HG02885 (cell line): ENCODE measurements around the gene BGN.

ENCODE experiments used
- ATAC-seq: cut with Tn5 transposase; IDR thresholded peaks from one replicate; pipeline ENCODE4 v1.9.1; 2021; ENCODE audit warnings: mild to moderate bottlenecking; ENCODE audit not compliant: unreplicated experiment, poor library complexity

BGN gene

DNA sequence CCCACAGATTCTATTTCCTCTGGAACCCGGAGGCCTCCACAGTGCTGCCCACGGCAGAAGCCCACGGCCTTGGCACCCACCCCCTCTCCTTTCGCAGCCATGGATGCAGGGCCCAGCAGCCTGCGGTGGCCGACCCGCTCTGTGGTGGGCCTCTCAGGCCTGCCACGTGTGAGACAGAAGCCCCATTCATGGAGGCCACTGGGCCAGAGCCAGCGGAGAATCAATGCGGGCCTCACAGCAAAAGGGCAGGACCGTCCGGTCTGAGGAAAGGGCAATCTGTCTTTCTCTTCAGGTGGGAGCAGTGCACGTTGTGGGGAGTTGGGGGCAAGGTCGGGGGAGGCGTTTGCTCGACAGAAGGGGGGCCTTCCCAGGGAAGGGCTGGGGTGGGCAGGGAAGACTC, 16.0 kb upstream of the BGN start:
- no peak for ATAC-seq

DNA sequence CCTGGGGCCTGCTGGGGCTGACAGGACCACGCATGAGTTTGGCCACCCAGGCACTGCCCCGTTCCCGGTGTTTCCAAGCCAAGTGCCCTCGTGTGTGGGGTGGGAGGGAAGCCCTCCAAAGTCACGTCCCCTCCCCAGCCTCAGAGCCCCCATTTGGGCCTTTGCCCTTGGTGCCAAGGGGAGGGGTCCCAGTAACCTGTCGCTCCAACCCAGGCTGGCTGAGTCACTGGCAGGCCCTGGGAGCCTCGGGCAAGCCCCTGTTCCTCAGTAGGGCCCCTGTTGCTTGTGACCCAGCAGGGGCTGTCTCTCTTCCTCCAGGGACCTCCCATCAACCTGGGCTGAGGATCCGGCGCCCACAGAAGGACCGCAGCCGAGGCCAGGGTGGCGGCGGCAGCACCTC, 13.7 kb upstream of the BGN start:
- ATAC-seq: no peak

DNA sequence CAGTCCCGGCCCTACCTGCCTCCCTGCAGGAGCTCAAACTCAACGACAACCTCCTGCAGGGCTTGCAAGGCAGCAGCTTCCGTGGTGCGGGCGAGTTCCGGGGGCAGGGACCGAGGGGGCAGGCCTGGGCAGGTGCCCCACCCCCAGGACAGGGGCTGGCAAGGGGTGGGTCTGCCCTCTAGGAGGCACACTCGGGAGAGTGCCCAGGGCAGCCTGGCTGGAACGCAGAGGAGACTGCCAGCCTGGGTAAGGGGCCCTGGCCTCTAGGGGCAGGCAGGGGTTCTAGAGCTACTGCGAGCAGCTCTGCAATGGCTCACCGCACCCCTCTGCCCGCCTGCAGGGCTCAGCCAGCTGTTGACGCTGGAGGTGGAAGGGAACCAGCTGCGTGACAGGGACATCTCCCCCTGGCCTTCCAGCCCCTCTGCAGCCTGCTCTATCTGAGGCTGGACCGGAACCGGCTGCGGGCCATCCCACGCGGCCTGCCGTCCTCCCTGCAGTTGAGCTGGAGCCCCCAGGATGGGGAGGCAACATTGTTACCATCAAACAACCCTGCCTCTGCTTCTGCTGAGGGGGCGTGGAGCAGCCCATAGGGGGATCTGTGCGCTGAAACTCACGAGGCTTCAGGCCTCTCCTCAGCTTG, 12.3 kb upstream of the BGN start:
- ATAC-seq: no peak

DNA sequence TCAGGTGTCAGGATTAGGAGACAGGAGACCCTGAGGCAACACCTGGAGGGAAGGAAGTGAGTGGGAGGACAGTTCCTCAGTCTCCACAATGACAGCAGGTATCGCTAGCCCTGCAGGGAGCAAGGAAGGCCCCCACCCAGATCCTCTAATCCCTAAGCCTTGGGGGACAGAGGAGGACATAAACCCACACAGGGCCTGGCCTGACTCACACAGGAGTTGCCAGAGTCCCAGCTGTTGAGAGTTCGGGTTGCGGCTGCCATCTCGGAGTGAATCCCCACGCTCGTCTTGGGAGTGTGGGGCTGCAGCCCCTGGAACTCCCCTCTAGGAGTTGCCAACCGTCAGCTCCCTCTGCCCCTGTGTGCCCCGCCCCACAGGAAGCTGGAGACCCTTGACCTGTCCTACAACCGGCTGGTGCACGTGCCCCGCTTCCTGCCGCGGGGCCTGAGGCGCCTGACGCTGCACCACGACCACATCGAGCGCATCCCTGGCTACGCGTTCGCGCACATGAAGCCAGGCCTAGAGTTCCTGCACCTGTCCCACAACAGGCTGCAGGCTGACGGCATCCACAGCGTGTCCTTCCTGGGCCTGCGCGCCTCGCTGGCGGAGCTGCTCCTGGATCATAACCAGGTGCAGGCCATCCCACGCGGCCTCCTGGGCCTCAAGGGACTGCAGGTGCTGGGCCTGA, 9.2 kb upstream of the BGN start:
- no peak for ATAC-seq

DNA sequence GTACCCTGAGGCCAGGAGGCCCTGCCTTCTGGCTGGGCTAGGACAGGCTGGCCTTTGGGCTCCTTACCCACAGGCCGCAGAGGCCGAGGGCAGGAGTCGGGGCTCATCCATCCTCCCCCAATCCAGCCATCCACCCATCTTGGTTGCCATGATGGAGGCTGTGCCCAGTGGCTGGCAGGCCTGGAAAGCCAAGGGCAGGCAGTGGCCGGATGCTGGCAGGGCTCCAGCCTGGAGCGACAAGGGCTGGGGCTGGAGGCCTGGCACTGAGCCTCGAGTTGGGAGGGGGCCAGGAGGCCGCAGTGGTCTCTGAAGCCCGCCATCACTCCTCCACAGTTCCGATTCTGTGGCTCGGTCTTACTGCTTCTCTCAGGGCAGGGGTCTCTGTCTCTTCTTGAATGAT, 8.6 kb upstream of the BGN start:
- no peak for ATAC-seq

DNA sequence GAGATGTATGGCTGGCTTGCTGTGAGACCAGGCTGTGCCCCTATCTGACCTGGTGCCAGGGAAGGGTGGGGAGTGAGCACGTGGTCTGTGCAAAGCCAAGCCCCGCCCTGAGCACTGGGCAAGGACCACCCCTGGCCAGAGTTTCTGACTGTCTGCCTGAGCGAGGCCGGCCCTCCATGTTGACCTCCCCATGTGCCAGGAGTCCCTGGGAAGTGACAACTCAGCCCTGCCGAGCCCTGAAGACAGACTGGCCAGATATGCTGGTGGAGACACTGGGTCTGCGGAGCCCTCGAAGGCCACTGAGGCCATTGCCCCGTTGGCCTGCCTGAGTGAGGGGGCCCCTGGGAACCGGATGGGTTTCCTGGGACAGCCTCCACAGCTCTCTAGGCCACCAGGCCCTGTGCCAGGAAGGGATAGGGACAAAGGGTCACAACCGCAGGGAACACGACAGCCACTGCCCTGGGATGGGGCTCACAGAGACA, 7.1 kb upstream of the BGN start:
- no peak for ATAC-seq

DNA sequence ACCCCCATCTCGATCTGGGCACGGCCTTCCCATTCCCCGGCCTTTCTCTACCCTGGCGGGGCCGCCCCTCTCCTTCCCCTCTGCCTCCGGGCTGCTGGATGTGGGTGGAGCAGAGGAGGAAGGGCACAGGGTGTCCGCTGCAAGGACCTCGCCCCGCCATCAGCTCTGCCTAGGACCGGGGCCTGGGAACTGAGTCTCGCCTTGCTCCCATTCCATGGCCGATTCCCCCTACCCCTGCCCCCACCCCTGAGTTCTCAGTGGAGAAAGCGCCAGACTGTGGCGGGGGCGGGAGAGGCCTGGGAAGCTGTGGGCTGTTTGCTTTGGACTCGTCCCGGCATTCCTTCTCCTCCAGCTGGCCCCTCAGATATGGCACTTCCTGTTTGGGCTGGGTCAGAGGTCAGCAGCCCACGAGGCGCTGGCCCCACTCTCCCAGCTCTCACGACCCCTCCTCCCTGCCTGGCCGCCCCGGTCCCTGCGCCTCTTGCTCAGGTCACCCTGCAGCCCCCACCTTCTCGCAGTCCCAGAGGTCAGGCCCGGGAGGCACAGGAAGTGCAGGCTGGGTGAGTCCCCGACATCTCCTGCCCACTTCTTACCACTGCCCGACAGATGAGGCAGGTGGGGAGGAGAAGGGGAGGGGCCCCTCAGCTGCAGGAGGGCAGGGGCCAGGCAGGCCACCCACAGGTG, 6.4 kb upstream of the BGN start:
- ATAC-seq: no peak

DNA sequence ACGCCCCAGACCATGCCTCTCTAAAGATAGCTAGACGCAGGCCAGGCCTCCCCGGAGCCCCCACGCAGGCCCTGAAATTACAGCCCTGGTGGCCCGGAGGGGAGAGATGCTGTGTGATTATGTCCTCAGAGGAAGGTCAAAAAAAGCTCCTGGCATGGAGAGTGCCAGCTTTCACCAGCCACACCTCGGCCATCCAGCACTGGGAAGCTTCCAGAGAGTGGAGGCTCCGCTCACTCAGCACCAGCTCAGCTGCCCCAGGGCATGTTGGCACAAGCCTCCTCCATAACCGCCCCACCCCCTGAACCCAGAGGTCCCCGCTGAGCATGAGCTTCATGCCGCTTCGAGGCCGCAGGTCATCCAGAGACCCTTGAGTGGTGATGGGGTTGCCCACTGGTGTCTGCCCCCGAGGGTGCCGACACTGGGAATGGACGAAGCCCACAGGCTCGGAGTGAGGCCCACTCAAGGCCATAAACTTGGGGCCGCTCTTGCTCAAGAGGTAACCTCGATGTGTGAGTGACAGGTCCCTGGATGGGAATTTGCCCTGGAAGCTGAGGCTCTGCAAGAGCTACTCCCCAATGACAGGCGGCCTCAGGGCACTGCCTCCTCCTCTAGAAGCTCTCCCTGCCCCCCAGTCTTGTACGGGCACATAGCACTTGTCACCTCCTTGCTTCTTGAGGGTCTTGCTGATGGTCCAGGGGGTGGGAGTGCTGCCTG, 4.4 kb upstream of the BGN start:
- ATAC-seq: no peak

DNA sequence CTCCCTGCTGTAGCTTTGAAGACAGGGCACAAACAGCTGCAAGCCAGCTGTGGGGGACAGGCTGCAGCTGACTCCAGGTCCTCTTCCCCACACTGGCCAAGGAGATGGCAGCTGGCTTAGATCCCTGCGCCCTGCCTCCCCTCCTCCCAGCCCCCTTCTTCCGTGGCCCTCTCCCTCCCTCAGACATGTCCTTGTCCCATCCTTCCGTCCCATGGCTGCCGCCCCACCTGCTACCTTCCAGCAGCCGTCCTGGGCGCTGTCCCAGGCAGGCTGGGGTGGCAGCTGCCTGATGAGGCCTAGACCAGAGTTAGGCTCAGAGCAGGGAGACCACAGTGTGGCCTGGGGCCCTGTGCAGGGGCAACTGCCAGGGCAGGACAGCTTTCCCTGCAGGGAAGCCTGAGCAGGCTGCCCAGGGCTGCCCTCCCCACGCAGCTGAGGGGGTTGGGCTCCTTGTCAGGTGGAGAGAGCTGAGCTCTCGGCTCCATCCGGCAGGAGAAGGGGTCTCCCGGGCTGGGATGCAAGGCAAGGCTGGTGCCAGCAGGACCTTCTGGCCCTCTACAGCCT, 3.3 kb upstream of the BGN start:
- no peak for ATAC-seq

DNA sequence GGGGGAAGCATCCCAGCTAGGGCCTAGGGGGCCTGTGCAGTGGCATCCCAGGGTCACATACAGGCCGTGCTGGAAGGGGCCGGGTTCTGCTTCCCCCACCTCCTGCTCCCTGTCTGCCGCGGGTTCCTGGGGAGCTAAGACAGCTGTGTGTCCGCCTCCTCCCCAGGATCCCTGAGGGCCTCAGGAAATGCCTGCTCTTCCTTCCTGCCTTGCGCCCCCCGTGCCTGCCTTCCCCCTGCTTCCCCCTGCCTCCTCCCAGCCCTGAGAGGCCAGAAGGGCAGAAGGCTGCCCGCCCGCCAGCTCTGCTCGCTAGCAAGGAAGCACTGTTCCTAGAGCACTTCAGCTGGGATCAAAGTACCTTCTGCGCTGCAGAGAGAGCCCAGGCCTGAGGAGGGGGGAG, 2.9 kb upstream of the BGN start:
- no peak for ATAC-seq

DNA sequence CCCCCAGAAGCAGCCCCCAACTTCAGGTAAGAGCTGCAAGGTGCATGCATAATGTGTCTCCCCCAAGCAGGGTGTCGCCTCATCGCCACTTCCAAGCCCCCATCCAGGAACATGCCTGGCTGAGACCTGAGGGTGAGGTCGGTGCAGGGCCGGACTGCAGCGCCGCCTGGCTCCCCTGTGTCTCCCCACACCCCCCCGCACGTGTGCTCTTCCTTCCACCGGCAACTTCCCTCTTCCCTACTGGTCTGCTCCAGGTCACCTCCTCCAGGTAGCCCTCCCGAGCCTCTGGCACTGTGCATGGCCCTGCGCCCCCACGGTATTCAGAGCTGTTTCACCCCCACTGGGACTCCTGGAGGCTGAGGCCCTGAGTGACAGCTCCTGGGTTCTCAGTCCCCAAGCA, 2.2 kb upstream of the BGN start:
- ATAC-seq: no peak

DNA sequence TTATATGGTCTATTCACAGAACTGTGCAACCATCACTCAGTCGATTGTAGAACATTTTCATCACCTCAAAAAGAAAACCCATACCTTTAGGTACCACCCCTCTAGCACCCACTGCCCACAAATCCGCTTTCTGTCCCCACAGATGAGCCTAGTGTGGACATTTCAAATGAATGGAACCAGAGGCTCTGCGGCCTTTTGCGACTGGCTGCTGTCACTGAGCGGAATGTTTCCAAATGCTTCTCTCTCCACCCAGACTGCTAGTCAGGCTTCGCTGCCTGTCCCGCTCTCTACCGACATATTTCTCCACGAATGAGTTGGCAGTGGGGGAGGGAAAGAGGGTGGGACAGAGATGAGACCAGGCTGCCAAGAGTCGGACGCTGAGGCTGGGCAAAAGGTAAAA, 1.7 kb upstream of the BGN start:
- ATAC-seq: no peak

DNA sequence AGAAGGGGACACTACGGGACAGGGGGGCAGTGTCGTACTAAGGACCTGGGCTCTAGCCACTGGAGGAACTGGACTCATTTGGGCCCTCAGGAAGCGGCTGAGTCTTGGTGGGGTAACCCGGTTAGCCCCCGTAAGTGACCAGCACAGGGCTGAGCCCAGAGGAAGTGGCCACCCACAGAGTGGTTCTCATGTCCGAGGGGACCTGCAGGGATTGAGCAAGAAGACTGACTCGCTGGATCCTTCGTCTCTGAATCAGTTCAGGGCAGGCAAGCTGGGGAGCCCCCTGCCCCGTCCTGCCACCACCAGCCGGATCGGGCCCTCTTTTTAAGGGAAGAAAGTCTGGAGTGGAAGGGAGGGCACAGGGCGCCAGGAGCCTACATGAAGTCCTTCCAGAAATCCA, 719 bp upstream of the BGN start:
- ATAC-seq: no peak

DNA sequence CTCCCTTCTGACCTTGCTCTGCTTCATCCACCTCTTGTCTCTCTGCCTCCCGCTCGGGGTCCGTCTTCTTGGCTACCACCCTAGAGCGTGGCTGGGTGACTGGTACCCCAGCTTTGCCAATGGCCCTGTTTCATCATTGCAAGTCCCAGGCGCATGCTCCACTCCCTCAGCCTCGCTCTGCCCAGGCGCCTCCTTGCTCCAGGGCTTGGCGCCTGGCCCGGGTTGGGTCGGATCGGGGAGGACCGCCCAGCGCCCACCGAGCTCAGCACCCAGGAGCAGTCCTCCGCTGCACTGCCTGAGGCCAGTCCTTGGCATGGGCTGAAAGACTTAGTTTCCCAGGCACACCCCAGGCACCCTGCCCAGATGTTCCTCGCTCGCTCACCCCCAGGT, 577 bp downstream of the BGN start:
- ATAC-seq: no peak

DNA sequence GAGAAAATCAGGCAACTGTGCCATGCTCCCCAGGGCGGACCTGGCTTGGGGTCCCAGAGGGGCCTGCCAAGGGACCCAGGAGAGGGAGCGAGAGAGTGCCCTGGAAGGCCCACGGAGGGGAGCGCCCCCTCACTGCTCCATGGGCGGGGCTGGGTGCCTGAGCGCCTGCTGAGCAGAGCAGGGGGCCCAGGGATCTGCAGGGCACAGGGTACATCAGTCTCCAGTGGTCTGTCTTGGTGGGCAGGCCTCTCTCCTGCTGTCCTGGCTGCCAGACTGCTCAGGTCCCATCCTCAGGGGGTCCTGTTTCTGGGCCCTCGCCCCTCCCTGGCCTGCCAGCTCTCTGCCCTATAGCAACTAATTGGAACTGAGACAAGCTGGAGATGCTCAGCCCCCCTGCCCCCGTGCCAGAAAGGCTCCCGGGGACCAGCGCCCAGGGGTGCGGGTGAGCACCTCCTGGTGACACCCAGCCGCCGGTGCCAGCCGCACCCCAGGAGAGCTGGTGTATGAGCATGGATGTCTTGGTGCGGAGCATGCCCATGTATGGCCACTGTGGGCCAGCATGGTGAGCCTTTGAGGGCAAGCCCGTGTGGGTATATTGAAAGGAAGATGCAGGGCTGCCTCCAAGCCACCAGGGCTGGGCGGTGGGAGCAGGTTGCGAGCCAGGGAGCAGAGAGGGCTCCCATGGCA, 1.3 kb downstream of the BGN start:
- no peak for ATAC-seq

DNA sequence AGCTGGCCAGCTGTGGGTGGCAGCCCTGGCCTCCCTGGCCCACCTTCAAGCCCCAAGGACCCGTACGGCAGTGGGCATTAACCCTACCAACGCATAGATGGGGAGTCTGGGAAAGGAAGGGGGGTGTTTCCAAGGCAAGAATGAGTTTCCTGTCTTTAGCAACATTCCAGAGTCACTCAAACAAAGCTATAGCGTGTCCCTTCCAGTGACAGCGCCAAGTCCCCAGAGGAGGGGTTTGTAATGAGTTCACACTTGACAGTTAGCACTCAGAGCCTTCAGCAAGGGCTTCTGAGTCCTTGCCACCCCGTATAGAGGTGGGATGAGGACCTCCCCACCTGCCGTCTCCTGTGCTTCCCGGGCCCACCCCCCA, 1.8 kb downstream of the BGN start:
- ATAC-seq: no peak

DNA sequence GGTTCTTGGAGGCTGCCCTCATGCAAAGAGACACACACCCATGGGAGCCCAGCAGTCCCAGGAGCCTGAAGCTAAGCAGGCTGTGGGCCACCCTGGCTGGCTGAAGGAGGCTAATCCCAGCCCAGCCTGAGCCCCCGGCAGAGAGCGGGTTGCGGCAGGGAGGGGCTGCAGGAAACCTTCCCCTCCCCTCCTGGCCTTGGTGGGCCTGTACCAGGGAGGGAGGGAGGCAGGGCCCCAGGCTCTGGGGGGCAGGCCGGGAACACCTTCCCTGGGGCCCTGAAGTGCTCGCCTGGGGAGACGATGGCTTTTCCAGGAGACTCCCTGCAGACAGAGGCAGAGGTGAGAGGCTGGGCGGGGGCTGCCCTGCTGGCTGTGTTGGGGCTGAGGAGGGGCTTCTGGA, 3.7 kb downstream of the BGN start:
- no peak for ATAC-seq

DNA sequence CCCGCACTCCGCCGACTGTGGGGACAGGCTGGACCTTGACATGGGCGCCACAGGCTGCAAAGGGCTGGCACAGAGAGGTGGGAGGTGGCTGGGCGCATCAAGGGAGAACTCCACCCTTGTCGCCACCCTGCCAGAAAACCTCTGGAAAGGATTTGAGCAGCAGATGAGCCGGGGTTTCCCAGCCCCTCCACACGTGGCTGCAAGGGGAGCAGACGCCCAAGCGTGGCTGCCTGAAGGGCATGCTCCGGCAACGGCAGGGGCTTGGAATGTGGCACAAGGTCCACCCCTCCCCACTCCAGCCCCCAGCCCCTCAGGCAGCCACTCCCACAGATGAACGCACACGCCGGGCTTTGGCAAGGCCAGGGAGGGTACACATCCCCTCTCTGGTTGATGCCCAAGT, 4.6 kb downstream of the BGN start:
- no peak for ATAC-seq

DNA sequence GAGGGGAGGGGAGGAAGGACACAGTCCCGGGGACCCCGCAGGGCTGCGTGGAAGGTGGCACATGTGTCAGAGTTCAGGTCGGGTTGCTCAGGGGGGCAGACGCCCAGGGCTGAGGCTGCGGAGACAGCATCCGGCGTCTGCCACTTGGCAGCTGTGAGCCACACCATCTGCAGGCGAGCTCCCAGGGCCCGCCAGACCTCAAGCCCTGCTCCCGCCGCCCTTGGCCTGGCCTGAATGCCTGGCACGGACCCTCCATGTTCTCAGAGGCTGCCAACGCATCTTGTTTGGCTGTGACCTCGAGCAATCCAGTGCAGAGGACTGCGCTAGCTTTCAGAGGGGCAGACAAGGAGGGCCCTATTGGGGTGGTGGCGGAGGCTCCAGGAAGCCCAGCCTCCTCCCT, 5.1 kb downstream of the BGN start:
- no peak for ATAC-seq

DNA sequence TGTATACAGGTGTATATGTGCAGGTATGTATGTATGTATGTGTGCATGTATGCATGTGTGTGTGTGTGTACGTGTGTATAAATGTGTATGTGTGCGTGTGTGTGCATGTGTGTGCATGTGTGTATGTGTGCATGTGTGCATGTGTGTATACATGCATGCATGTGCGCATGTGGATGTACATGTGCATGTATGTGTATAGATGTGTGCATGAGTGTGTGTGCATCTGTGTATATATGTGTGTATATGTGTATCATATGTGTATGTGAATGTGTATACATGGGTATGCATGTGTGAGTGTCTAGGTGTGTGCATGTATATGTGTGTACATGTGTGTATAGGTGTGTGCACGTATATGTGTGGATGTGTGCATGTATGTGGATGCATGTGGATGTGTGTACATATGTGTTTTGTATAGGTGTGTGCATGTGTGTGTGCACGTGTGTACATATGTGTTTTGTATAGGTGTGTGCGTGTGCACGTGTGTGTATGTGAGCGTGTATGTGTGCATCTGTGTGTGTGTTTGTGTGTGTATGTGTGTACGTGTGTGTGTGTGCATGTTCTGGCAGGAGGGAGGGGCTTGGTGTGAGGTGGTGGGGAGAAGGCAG, 6.0 kb downstream of the BGN start:
- ATAC-seq: no peak
